ENCODE results near the gene CLEC19A.
A peak's percentile ranks its signal among the peaks of the same experiment; 100 is the strongest.

CLEC19A gene

GRCh38 chr16:19307587-19308241 lies 22.2 kb downstream of the CLEC19A start:
- TF ChIP-seq TAF1 (IDR thresholded peaks at IDR 0.05; ENCODE audit: borderline replicate concordance, insufficient read depth, low read length) (no peak), REST (IDR thresholded peaks at IDR 0.05; ENCODE audit: insufficient read depth in 1 of 2, low read depth in 2 of 2, low read length in 2 of 2) (peak; percentile 82 to 93), FOXP2 (optimal IDR thresholded peaks at IDR 0.05; ENCODE audit: borderline replicate concordance, extremely low read depth, extremely low read length, insufficient read depth) (no peak), SIN3A (IDR thresholded peaks at IDR 0.05; ENCODE audit: borderline replicate concordance, insufficient read depth, low read length) (no peak), POLR2AphosphoS5 (IDR thresholded peaks at IDR 0.05; ENCODE audit: low read depth, low read length) (no peak)

- TF ChIP-seq SIN3A (IDR thresholded peaks at IDR 0.05; ENCODE audit: borderline replicate concordance, insufficient read depth, low read length) = no peak
Observed at GRCh38 chr16:19308392-19308791, 22.9 kb downstream of the CLEC19A start.

GRCh38 chr16:19309178-19309577 lies 23.6 kb downstream of the CLEC19A start:
- TF ChIP-seq SIN3A (IDR thresholded peaks at IDR 0.05; ENCODE audit: borderline replicate concordance, insufficient read depth, low read length) (no peak), FOXP2 (optimal IDR thresholded peaks at IDR 0.05; ENCODE audit: borderline replicate concordance, extremely low read depth, extremely low read length, insufficient read depth) (no peak), TAF1 (IDR thresholded peaks at IDR 0.05; ENCODE audit: borderline replicate concordance, insufficient read depth, low read length) (no peak), REST (IDR thresholded peaks at IDR 0.05; ENCODE audit: insufficient read depth in 1 of 2, low read depth in 2 of 2, low read length in 2 of 2) (no peak)

- TF ChIP-seq FOXP2 (optimal IDR thresholded peaks at IDR 0.05; ENCODE audit: borderline replicate concordance, extremely low read depth, extremely low read length, insufficient read depth) (no peak), SIN3A (IDR thresholded peaks at IDR 0.05; ENCODE audit: borderline replicate concordance, insufficient read depth, low read length) (no peak), POLR2AphosphoS5 (IDR thresholded peaks at IDR 0.05; ENCODE audit: low read depth, low read length) (no peak), TAF1 (IDR thresholded peaks at IDR 0.05; ENCODE audit: borderline replicate concordance, insufficient read depth, low read length) (no peak), REST (IDR thresholded peaks at IDR 0.05; ENCODE audit: insufficient read depth in 1 of 2, low read depth in 2 of 2, low read length in 2 of 2) (no peak)
Observed at GRCh38 chr16:19314718-19315425, 29.3 kb downstream of the CLEC19A start.

GRCh38 chr16:19315889-19316433 lies 30.4 kb downstream of the CLEC19A start:
- no peak for TF ChIP-seq REST (IDR thresholded peaks at IDR 0.05; ENCODE audit: insufficient read depth in 1 of 2, low read depth in 2 of 2, low read length in 2 of 2)
- TF ChIP-seq FOXP2 (optimal IDR thresholded peaks at IDR 0.05; ENCODE audit: borderline replicate concordance, extremely low read depth, extremely low read length, insufficient read depth) = no peak
